Measurements from ENCODE around the gene RNU7-1.

The RNU7-1 gene

GRCh38 chr12:6966351-6966750 lies 22.7 kb downstream of the RNU7-1 start:
- no peak for DNase-seq

GRCh38 chr12:6967651-6968100 lies 24.1 kb downstream of the RNU7-1 start:
- no peak for DNase-seq

DNA sequence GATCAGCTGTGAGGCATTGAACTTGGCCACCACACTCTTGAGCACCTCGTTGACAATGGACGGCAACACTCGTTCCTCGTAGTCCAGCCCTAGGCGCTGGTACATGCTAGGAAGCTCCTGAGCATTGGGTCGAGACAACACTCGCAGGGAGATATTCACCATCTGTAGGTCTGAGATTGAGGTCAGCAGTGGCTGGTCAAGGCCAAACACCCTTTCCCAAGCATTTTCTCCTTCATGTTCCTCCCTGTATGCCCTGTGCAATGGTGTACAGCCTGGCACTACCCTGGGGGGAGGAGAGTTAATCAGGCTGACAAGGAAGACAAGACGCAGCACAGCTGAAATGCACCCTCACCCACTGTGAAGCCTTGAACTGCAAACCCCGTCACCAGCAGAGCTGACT lies 24.8 kb downstream of the RNU7-1 start:
- DNase-seq: no peak

DNA sequence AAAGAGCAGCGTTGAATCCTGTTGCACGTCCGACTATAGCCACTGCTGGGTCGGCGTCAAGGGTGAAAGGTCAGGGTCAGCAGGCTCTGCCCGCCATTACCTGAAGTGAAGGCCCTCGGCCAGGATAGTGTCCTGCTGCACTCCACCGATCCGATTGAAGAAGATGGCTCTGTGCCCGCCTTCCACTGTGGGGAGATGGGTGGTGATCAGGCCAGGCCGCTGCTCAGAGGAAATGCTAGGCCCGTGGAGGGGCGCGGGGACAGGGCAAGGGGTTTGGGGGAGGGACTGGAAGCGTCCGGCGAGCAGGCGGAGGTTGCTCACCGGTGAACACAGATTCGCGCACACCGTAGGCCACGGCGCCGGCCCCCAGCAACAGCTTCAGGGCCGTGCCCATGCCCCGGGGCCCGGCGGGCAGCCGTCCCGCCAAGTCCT lies 26.5 kb downstream of the RNU7-1 start:
- DNase-seq: no peak

- no peak for DNase-seq
Observed at GRCh38 chr12:6974180-6974579, 30.6 kb downstream of the RNU7-1 start.

DNA sequence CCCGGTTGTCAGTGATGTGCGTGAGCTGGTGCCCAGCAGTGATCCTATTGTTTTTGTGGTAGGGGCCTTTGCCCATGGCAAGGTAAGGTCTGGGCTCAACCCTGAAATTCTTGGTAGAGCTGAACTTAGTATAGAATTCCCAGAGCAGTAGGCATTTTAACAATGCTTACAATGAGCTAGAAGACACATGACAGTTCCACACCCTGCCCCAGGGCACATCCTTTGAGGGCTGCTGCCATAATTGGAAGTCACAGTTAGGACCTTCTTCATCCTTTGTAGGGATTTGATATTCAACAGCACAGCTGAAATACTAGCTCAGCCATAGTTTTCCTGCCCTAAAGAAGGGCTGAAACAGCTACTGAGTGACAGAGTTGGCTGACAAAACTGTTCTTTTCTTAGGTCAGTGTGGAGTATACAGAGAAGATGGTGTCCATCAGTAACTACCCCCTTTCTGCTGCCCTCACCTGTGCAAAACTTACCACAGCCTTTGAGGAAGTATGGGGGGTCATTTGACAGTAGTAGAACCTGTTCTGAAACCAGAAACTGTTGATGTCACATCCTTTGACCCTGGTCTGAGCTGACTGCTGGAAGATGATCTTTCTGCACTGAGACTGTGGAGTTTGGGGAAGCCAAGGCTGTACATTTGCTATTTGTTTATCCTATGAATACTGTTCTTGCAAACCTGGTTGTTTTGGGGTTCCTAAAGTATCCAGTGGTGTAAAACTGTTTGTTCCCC lies 31.8 kb downstream of the RNU7-1 start:
- no peak for DNase-seq

DNA sequence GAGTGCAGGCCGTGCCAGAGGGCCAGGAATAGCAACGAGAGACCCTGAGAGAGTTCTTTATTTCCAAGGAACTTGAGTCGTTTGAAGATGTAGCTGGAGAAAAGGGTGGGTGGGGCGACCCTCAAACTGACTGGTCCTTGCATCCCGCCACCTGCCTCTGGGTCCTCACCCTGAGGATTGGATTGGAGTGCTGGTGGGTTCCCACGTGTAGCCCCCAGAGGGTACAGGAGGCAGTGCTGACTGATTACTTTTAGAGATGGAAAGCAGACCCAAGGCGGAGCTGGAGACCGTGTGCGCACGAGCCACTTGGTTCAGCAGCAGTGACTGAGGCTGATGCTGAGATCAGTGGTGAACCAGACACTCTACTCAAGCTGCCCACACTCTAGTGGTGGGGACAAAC lies 34.0 kb downstream of the RNU7-1 start:
- no peak for DNase-seq

- no peak for DNase-seq
Observed at GRCh38 chr12:6978188-6978587, 34.6 kb downstream of the RNU7-1 start.

- no peak for DNase-seq
Observed at GRCh38 chr12:6978611-6979011, 35.0 kb downstream of the RNU7-1 start.

GRCh38 chr12:6979021-6979420 lies 35.4 kb downstream of the RNU7-1 start:
- no peak for DNase-seq

GRCh38 chr12:6979453-6979852 lies 35.8 kb downstream of the RNU7-1 start:
- no peak for DNase-seq

DNA sequence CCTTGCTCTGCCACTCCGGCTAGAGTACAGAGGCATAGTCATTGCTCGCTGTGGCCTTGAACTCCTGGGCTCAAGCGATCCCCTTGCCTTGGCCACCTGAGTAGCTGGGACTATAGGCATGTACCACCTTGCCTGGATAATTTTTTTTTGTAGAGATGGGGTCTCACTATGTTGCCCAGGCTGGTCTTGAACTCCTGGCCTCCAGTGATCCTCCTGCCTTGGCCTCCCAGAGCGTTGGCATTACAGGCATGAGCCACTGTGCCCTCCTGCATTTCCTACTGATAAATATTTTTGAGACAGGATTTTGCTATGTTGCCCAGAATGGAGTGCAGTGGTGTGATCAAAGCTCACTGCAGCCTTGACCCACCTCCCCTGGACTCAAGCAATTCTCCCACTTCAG lies 36.5 kb downstream of the RNU7-1 start:
- no peak for DNase-seq

DNA sequence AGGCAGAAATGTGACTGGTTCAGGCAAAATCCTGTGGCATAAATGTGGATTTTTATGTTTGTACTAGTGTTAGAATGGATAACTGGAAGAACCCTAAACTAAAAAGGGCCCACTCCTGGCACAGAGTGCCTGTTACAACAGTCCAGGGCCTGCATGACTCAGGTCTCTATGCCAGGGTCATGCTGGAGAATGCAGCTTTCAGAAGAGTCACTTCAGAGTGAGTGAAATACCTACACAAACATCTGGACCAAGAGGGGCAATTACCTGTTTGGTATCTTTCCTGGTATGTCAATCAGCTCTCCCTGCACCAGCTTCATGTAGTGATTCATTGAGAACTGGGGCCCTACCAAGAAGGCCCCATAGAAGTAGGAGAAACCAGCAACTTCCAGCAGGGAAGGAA lies 37.1 kb downstream of the RNU7-1 start:
- DNase-seq: no peak

DNA sequence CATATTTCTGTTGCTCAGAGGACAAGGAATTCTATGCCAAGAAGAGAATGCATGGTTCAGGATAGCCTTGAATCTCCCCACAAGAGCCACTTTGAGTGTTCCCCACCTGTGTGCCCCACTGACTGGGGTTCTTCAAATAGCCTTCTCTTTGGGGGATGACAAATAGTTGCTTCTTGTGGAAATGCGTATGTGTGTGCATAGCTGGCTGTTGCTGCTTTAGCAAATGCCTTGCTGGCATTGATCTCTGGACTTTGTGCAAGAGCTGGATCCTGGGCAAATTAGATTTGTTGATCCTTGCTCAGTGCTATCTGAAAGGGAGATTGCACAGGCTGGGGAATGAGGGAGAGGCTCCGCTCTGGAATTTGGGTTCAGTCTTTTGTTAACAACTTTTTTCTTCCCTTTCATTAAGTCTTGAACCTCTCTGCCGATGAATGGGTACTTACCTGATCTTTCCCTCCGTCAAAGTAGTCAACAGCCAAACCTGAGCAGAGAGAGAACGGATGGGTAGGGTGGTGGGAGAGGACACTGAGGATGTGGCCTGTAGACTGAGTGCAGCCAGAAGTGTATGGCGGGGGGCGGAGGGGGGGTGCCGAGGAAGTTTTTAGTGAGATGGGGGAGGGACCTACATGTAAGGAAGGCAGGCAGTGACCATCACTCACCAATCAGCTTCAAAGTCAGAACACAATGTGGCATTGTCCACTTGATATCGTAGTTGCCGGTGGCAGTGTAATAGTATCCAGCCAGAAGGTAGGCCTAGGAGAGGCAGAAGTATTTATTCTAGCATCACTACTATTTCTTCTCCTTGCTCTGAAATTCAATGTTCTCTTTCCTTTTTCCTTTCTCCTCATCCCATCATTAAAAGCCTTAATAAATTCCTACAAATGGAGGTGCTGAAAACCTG lies 37.8 kb downstream of the RNU7-1 start:
- DNase-seq: no peak

- no peak for DNase-seq
Observed at GRCh38 chr12:6982532-6982931, 38.9 kb downstream of the RNU7-1 start.

DNA sequence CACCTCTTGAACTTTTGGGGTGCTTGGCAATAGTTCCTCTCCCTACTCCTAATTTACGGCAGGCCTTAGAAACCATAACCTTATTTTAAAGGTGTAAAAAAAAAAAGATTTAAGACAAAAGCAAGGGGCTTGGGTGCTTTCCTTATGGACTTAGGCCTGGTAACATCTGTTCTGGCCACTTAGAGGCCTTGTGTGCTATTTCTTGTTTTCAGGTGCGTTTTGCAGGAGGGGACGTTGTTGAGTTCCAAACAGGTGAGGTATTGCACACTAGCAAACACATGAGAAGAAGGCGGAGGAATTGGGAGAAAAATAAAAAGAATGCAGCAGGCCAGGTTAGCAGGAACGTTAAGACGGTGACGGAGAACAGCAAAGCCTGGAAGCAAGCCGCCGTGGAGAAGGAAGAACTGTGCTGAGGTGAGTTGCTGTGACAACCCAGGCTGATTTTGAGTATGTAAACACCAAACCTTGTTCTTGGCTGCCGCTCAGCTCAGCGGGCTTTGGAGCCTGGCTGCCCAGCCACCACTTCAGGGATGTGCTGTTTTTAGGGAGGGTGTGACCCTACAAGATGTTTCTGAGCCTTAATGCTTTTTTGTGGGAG lies 44.4 kb downstream of the RNU7-1 start:
- no peak for DNase-seq

All from kidney glomerular epithelial cell (primary cell).